ENCODE measurements around the gene RBM10. TPM values are rescaled to one million over a fixed set of nuclear protein-coding genes. Genes with fewer than 3 reads are reported as not detected.

RBM10 gene
- total and polyA plus RNA-seq, 2 donors (not counting 1 experiment from before 2014, with no cell fraction given), result 14.9 to 50.0 TPM

DNA sequence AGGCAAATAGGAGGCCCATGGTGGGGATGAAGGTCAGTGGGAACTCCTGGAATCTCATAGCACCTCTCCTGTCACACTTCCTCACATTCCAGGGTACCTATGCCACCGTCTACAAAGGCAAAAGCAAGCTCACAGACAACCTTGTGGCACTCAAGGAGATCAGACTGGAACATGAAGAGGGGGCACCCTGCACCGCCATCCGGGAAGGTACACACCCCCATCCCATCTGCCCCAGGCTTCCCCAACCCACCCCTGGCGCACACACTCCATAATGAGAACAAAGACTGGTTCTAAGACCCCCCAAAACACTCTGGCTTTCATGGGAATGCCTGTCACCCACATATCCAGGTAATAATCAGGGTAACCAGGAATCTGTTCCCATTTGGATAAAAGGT is 79.9 kb downstream of the RBM10 start:
- no peak overlapping the region for H3K9ac ChIP-seq (ENCODE audit: insufficient read depth, low read length)
- no peaks in the 10 kb centered on the region for H4K20me1 ChIP-seq (ENCODE audit: control insufficient read depth, extremely low read depth, insufficient read depth, low read length)
- peaks cover 21% of the 10 kb centered on the region for H3K36me3 ChIP-seq (ENCODE audit: control insufficient read depth, insufficient read depth, low read length)
- no peak overlapping the region for H3K4me3 ChIP-seq (replicated peaks in 1 of 4; ENCODE audit: control extremely low read depth in 1 of 4, insufficient read depth in 1 of 4, low read depth in 3 of 4, low read length in 4 of 4)
- no peak for DNase-seq (ENCODE audit: low read depth in 2 of 2)
- no peaks in the 10 kb centered on the region for H3K9me3 ChIP-seq (ENCODE audit: control insufficient read depth, insufficient read depth, low read depth, low read length)
- no peak overlapping the region for H2AFZ ChIP-seq (ENCODE audit: low read length)
- H3K4me1 ChIP-seq (ENCODE audit: control insufficient read depth, extremely low read depth, insufficient read depth, low read length), result peaks cover 3% of the 10 kb centered on the region
- TF ChIP-seq, protein P1, sequence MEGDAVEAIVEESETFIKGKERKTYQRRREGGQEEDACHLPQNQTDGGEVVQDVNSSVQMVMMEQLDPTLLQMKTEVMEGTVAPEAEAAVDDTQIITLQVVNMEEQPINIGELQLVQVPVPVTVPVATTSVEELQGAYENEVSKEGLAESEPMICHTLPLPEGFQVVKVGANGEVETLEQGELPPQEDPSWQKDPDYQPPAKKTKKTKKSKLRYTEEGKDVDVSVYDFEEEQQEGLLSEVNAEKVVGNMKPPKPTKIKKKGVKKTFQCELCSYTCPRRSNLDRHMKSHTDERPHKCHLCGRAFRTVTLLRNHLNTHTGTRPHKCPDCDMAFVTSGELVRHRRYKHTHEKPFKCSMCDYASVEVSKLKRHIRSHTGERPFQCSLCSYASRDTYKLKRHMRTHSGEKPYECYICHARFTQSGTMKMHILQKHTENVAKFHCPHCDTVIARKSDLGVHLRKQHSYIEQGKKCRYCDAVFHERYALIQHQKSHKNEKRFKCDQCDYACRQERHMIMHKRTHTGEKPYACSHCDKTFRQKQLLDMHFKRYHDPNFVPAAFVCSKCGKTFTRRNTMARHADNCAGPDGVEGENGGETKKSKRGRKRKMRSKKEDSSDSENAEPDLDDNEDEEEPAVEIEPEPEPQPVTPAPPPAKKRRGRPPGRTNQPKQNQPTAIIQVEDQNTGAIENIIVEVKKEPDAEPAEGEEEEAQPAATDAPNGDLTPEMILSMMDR (conservative IDR thresholded peaks at IDR 0.05 in 1 of 2, IDR thresholded peaks at IDR 0.05 in 1 of 2; ENCODE audit: low read depth in 1 of 2, low read length in 2 of 2), result no peak
- TF ChIP-seq EZH2 (IDR thresholded peaks at IDR 0.05; ENCODE audit: low read length, missing control alignments), result no peak
- no peak overlapping the region for H3K27ac ChIP-seq (ENCODE audit: insufficient read depth, low read length)
- no peaks in the 10 kb centered on the region for H3K27me3 ChIP-seq (ENCODE audit: control insufficient read depth, insufficient read depth, low read length)
- H3K4me2 ChIP-seq (ENCODE audit: extremely low read depth, insufficient read depth, low read length), result no peak overlapping the region
- H3K79me2 ChIP-seq (ENCODE audit: control insufficient read depth, insufficient read depth, low read length), result peaks cover 30% of the 10 kb centered on the region

DNA sequence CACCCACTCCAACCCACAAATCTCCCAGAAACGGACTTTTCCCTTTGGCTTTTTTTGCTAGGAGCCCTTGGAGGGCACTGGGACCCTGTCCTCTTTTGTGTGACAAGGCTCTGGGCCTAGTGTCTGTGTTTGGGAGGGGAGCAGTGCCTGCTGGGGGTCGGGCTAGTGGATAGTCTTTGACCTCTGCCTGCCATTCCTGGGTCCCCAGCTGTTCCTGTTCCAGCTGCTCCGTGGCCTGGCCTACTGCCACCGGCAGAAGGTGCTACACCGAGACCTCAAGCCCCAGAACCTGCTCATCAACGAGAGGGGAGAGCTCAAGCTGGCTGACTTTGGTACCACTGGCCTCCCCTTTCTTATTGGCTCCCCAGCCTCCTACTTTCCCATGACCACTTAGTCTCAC is 81.0 kb downstream of the RBM10 start:
- H2AFZ ChIP-seq (ENCODE audit: low read length), result no peak overlapping the region
- no peaks in the 10 kb centered on the region for H3K4me1 ChIP-seq (ENCODE audit: control insufficient read depth, extremely low read depth, insufficient read depth, low read length)
- DNase-seq (ENCODE audit: low read depth in 2 of 2), result no peak
- peaks cover 21% of the 10 kb centered on the region for H3K36me3 ChIP-seq (ENCODE audit: control insufficient read depth, insufficient read depth, low read length)
- H3K79me2 ChIP-seq (ENCODE audit: control insufficient read depth, insufficient read depth, low read length), result peaks cover 18% of the 10 kb centered on the region
- no peak overlapping the region for H3K4me3 ChIP-seq (replicated peaks in 1 of 4; ENCODE audit: control extremely low read depth in 1 of 4, insufficient read depth in 1 of 4, low read depth in 3 of 4, low read length in 4 of 4)
- no peak overlapping the region for H3K27ac ChIP-seq (ENCODE audit: insufficient read depth, low read length)
- H3K9ac ChIP-seq (ENCODE audit: insufficient read depth, low read length), result no peak overlapping the region
- TF ChIP-seq, protein P1 (conservative IDR thresholded peaks at IDR 0.05 in 1 of 2, IDR thresholded peaks at IDR 0.05 in 1 of 2; ENCODE audit: low read depth in 1 of 2, low read length in 2 of 2), result no peak
- no peak for TF ChIP-seq EZH2 (IDR thresholded peaks at IDR 0.05; ENCODE audit: low read length, missing control alignments)
- no peaks in the 10 kb centered on the region for H3K9me3 ChIP-seq (ENCODE audit: control insufficient read depth, insufficient read depth, low read depth, low read length)
- H3K4me2 ChIP-seq (ENCODE audit: extremely low read depth, insufficient read depth, low read length), result no peak overlapping the region
- H4K20me1 ChIP-seq (ENCODE audit: control insufficient read depth, extremely low read depth, insufficient read depth, low read length), result no peaks in the 10 kb centered on the region
- H3K27me3 ChIP-seq (ENCODE audit: control insufficient read depth, insufficient read depth, low read length), result no peaks in the 10 kb centered on the region

DNA sequence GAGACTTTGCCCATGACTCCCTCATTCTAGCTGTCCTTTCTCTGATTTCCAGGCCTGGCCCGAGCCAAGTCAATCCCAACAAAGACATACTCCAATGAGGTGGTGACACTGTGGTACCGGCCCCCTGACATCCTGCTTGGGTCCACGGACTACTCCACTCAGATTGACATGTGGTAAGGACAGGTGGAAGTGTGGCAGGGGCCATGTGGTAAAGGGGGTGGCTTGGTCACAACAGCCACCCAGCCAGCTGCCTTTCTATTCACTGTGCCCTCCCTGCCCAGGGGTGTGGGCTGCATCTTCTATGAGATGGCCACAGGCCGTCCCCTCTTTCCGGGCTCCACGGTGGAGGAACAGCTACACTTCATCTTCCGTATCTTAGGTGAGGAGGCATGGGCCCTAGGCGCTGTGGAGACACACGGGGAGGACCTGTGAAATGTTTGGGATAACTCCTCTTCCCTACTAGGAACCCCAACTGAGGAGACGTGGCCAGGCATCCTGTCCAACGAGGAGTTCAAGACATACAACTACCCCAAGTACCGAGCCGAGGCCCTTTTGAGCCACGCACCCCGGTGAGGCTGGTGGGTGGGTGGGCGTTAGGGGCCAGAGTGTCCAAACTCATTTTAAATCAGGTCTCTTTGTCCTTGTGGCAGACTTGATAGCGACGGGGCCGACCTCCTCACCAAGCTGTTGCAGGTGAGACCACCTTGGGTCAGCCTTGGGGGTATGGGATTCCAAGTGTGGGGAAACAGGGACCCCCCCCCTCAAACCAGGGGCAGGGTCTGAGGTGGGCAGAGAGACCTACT is 81.7 kb downstream of the RBM10 start:
- Histone ChIP-seq H3K4me2 (ENCODE audit: extremely low read depth, insufficient read depth, low read length) (no peak overlapping the region), H3K79me2 (ENCODE audit: control insufficient read depth, insufficient read depth, low read length) (peaks cover 12% of the 10 kb centered on the region), H3K4me3 (replicated peaks in 1 of 4; ENCODE audit: control extremely low read depth in 1 of 4, insufficient read depth in 1 of 4, low read depth in 3 of 4, low read length in 4 of 4) (no peak overlapping the region), H3K4me1 (ENCODE audit: control insufficient read depth, extremely low read depth, insufficient read depth, low read length) (no peaks in the 10 kb centered on the region), H3K9me3 (ENCODE audit: control insufficient read depth, insufficient read depth, low read depth, low read length) (no peaks in the 10 kb centered on the region), H4K20me1 (ENCODE audit: control insufficient read depth, extremely low read depth, insufficient read depth, low read length) (no peaks in the 10 kb centered on the region), H3K9ac (ENCODE audit: insufficient read depth, low read length) (no peak overlapping the region), H3K27me3 (ENCODE audit: control insufficient read depth, insufficient read depth, low read length) (no peaks in the 10 kb centered on the region), H3K36me3 (ENCODE audit: control insufficient read depth, insufficient read depth, low read length) (peaks cover 21% of the 10 kb centered on the region), H3K27ac (ENCODE audit: insufficient read depth, low read length) (no peak overlapping the region), H2AFZ (ENCODE audit: low read length) (no peak overlapping the region)
- DNase-seq (ENCODE audit: low read depth in 2 of 2), result no peak
- TF ChIP-seq, protein P1 (conservative IDR thresholded peaks at IDR 0.05 in 1 of 2, IDR thresholded peaks at IDR 0.05 in 1 of 2; ENCODE audit: low read depth in 1 of 2, low read length in 2 of 2), result no peak

Measured in fibroblast of lung (primary cell).